Right lobe of liver (tissue), 6 donors: ENCODE data around the gene PRPF19. TPM values are rescaled to one million over a fixed set of nuclear protein-coding genes. Genes with fewer than 3 reads are reported as not detected.

ENCODE experiments used
- ATAC-seq, 4 donors: fragments of 200-7000 bp; cut with Tn5 transposase; one replicate each; pipeline ENCODE4 v1.9.1; 2020; ENCODE audit warnings: mild to moderate bottlenecking in 4 of 4, moderate library complexity in 4 of 4
- DNase-seq, 3 donors: peaks; one replicate each; pipeline ENCODE4 v3.0.0-alpha.2; 2020
- H3K27ac ChIP-seq, 3 donors: fragments of 200-600 bp; one replicate each; pipeline ENCODE4 v1.8.0; 2022
- H3K27me3 ChIP-seq, 2 donors: fragments of 200-600 bp; one replicate each; pipeline ENCODE4 v1.8.0; 2022
- H3K36me3 ChIP-seq, 4 donors: fragments of 200-600 bp; sonication (generic) in 1 of 4; one replicate each; pipeline versions ENCODE4 v1.5.1 to v1.8.0; 2017 to 2022; ENCODE audit warnings: control low read depth in 1 of 4
- H3K4me1 ChIP-seq, 4 donors: fragments of 200-600 bp; sonication (generic) in 1 of 4; one replicate each; pipeline versions ENCODE4 v1.5.1 to v1.8.0; 2017 to 2022; ENCODE audit warnings: control low read depth in 1 of 4
- H3K4me3 ChIP-seq, 3 donors: fragments of 200-600 bp; one replicate each; pipeline ENCODE4 v1.8.0; 2022
- H3K9me3 ChIP-seq, 4 donors: fragments of 200-600 bp; sonication (generic) in 1 of 4; one replicate each; pipeline versions ENCODE4 v1.5.1 to v1.8.0; 2017 to 2022; ENCODE audit warnings: control low read depth in 1 of 4
- CTCF ChIP-seq, 4 donors: fragments of 200-600 bp in 3 of 4; fragments of 450-650 bp in 1 of 4; IDR thresholded peaks; one replicate each; pipeline versions ENCODE4 v1.5.1 to v1.8.0; 2016 to 2022; ENCODE audit warnings: antibody characterized with exemption in 4 of 4, mild to moderate bottlenecking in 2 of 4
- POLR2A ChIP-seq: fragments of 450-650 bp; IDR thresholded peaks from one replicate; pipeline ENCODE4 v1.6.1; 2017; ENCODE audit warnings: antibody characterized with exemption, mild to moderate bottlenecking
- WGBS: methylation state at CpG from one replicate; pipeline ENCODE4 v1.1.6; 2018; ENCODE audit warnings: low coverage, low lambda C conversion rate; ENCODE audit not compliant: insufficient coverage; ENCODE audit errors: missing lambda C conversion rate; 5-methylcytosine and 5-hydroxymethylcytosine counted together
- intact Hi-C, 2 donors: fragments of 100-400 bp; cut with DNase I; formaldehyde crosslinking; loops; one replicate each; pipeline versions ENCODE4 v1.11.2 to v1.14.1; 2022
- total RNA-seq, 6 experiments: library from RNA; depleted of rRNA in 2 of 6; stranded (reverse); fragments of >200 nt in 2 of 6; fragmentation: NEBNext Ultra II Directional in 3 of 6; extraction: Animal tissue kit (Norgen Biotek cat#: 25700) in 3 of 6; gene quantifications; one replicate each; pipeline versions ENCODE4 v1.1.0 to v1.2.4, GENCODE V29; 2016 to 2023
- donor health status: DM: no; HTN: yes; CAD: no.
- donor health status: DM: no; HTN: no; CAD: no.
- donor health status: DM: no; HTN: no; CAD: no.
- donor health status: DM: no; HTN: yes; CAD: no.
- donor health status: DM: no; HTN: yes; CAD: no.

The PRPF19 gene
- total RNA-seq, 6 experiments from 2014 or later, result 45.5 to 82.6 (median 48.3) TPM

- H3K9me3 ChIP-seq, result no peaks in the 10 kb centered on the region
- H3K4me1 ChIP-seq, result peaks cover 0 to 10% (median 0%) of the 10 kb centered on the region in 4 donors
- H3K27me3 ChIP-seq, result no peaks in the 10 kb centered on the region
- no peaks in the 10 kb centered on the region for H3K36me3 ChIP-seq
- intact Hi-C loops, result no loop called here
- TF ChIP-seq POLR2A, result no peak
- TF ChIP-seq CTCF (IDR thresholded peaks at IDR 0.05), result no peak
- 52% methylated on average over 5 of the region's 10 CpGs for WGBS
- no peak for DNase-seq
- H3K27ac ChIP-seq, result no peak overlapping the region
- ATAC-seq, result no peak
- no peak overlapping the region for H3K4me3 ChIP-seq
Measured at GRCh38 chr11:60867871-60868681, 38.3 kb downstream of the PRPF19 start.

- TF ChIP-seq CTCF (IDR thresholded peaks at IDR 0.05) (no peak), POLR2A (no peak)
- 95% methylated on average over 2 of the region's 13 CpGs for WGBS
Measured at GRCh38 chr11:60866911-60867870, 39.2 kb downstream of the PRPF19 start, which contains the start of gene ZP1. ZP1 (plus strand) TSS chr11:60867542; CDS start chr11:60867562, 20 bp downstream.

GRCh38 chr11:60864856-60865513 is 41.4 kb downstream of the PRPF19 start:
- Histone ChIP-seq H3K4me3 (no peak overlapping the region), H3K4me1 (no peaks in the 10 kb centered on the region), H3K9me3 (no peaks in the 10 kb centered on the region), H3K36me3 (no peaks in the 10 kb centered on the region), H3K27me3 (no peaks in the 10 kb centered on the region), H3K27ac (no peak overlapping the region)
- no peak for ATAC-seq
- intact Hi-C loops, result no loop called here
- TF ChIP-seq CTCF (IDR thresholded peaks at IDR 0.05) (no peak), POLR2A (no peak)
- DNase-seq, result no peak
- WGBS, result 76% methylated on average over 6 of the region's 7 CpGs

More at GRCh38 chr11:60866911-60867870, 39.2 kb downstream of the PRPF19 start, which contains the start of gene ZP1:
- H3K27ac ChIP-seq, result no peak within 1 kb of the TSS
- ATAC-seq, result no peak
- DNase-seq, result no peak
- intact Hi-C loops, result no loop called here
- H3K9me3 ChIP-seq, result no peaks in the 10 kb centered on the region
- no peaks in the 10 kb centered on the region for H3K27me3 ChIP-seq
- peaks cover 0 to 9% (median 0%) of the 10 kb centered on the region in 4 donors for H3K4me1 ChIP-seq
- no peaks in the 10 kb centered on the region for H3K36me3 ChIP-seq
- no peak within 1 kb of the TSS for H3K4me3 ChIP-seq
